ENCODE data around the gene LTA. TPM values are rescaled to one million over a fixed set of nuclear protein-coding genes. Genes with fewer than 3 reads are reported as not detected.
A peak's percentile ranks its signal among the peaks of the same experiment; 100 is the strongest.

LTA gene
- total RNA-seq, 1 experiment from 2014 or later, result 1.1 TPM

DNA sequence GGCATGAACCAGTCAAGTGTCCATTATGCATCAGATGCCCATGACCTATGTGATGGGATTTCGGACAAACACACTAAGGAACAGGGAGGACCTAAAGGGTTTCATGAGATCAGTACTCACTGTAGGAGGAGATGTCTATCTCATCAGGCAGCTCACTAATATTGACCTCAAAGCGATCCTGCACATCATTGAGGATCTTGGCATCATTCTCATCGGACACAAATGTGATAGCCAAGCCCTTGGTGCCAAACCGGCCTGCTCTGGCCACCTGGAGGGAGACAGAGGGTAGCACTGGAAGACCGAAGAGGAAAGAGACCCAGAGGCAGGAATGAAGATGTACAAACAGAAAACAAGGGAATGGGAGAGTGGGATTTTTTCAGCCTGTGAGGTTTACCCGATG is 41.4 kb upstream of the LTA start (continued):
- TF ChIP-seq, protein P1, sequence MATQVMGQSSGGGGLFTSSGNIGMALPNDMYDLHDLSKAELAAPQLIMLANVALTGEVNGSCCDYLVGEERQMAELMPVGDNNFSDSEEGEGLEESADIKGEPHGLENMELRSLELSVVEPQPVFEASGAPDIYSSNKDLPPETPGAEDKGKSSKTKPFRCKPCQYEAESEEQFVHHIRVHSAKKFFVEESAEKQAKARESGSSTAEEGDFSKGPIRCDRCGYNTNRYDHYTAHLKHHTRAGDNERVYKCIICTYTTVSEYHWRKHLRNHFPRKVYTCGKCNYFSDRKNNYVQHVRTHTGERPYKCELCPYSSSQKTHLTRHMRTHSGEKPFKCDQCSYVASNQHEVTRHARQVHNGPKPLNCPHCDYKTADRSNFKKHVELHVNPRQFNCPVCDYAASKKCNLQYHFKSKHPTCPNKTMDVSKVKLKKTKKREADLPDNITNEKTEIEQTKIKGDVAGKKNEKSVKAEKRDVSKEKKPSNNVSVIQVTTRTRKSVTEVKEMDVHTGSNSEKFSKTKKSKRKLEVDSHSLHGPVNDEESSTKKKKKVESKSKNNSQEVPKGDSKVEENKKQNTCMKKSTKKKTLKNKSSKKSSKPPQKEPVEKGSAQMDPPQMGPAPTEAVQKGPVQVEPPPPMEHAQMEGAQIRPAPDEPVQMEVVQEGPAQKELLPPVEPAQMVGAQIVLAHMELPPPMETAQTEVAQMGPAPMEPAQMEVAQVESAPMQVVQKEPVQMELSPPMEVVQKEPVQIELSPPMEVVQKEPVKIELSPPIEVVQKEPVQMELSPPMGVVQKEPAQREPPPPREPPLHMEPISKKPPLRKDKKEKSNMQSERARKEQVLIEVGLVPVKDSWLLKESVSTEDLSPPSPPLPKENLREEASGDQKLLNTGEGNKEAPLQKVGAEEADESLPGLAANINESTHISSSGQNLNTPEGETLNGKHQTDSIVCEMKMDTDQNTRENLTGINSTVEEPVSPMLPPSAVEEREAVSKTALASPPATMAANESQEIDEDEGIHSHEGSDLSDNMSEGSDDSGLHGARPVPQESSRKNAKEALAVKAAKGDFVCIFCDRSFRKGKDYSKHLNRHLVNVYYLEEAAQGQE (IDR thresholded peaks at IDR 0.05; ENCODE audit: low read depth), result no peak
- TF ChIP-seq SIN3A (IDR thresholded peaks at IDR 0.05; ENCODE audit: low read depth) (no peak), EZH2phosphoT487 (IDR thresholded peaks at IDR 0.05; ENCODE audit: borderline replicate concordance) (no peak), ZNF274 (IDR thresholded peaks at IDR 0.05; ENCODE audit: low read depth, low read length) (no peak), RAD21 (IDR thresholded peaks at IDR 0.05; ENCODE audit: low read depth) (no peak)

DNA sequence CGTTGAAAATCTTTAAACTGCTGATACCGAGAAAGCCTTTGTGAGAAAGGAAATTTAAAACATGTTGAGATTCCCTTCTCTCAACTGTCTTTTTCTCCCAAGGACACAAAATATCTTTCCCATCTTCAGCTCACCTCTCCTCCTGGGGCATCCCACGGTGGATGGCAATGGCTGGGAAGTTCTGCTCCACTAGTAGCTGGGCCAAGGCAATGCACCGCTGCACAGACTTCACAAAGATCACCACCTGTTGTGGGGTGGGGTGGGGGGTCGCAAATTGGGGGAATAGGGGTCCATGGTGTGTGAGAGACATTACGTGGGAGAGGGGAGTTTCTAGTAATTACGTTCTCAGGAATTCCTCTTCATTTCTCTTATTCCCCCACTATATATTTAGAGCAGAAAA is 40.9 kb upstream of the LTA start:
- Histone ChIP-seq H3K9me2 (ENCODE audit: insufficient read depth) (no peaks in the 10 kb centered on the region), H2AFZ (ENCODE audit: low read depth, low read length, poor library complexity, severe bottlenecking) (no peak overlapping the region), H3K9me3 (ENCODE audit: control insufficient read depth in 1 of 2, insufficient read depth in 1 of 2, low read depth in 1 of 2, low read length in 2 of 2) (no peaks in the 10 kb centered on the region), H3K9ac (ENCODE audit: low read length) (no peak overlapping the region), H3K36me3 (ENCODE audit: control insufficient read depth in 1 of 2, insufficient read depth in 2 of 2, low read length in 2 of 2) (peaks cover 48 to 57% of the 10 kb centered on the region in 2 experiments), H3K27me3 (ENCODE audit: insufficient read depth, low read length) (no peaks in the 10 kb centered on the region), H4K20me1 (ENCODE audit: insufficient read depth) (peaks cover 22% of the 10 kb centered on the region; the same call in 1 of the 2 replicates), H3K4me3 (replicated peaks in 1 of 2; ENCODE audit: low read depth in 1 of 2, low read length in 2 of 2) (no peak overlapping the region), H3K27ac (ENCODE audit: low read depth, low read length) (no peak overlapping the region), H3K4me1 (ENCODE audit: control insufficient read depth in 1 of 2, insufficient read depth in 2 of 2, low read length in 2 of 2) (no peaks in the 10 kb centered on the region), H3K4me2 (ENCODE audit: low read length) (no peak overlapping the region), H3K79me2 (ENCODE audit: insufficient read depth, low read length) (peaks cover 37% of the 10 kb centered on the region)
- DNase-seq (ENCODE audit: low read depth, low spot score), result no peak
- ChIA-PET CTCF (no interaction called here), RAD21 (ENCODE audit: low non-redundant PET in 1 of 2, low total read pairs in 2 of 2, uncharacterized antibody in 2 of 2, unreplicated experiment in 2 of 2) (no interaction called here), POLR2A (interaction anchor here (1.3 kb wide), 2 partner anchors 10 to 36 kb away, joined by 3 to 6 read pairs; partner anchors contain the start of gene DDX39B)
- intact Hi-C loops (cut with micrococcal nuclease), result no loop called here
- BruUV-seq (replicated peaks), result no TSS peak
- no peak for ATAC-seq
- TF ChIP-seq, protein P2, sequence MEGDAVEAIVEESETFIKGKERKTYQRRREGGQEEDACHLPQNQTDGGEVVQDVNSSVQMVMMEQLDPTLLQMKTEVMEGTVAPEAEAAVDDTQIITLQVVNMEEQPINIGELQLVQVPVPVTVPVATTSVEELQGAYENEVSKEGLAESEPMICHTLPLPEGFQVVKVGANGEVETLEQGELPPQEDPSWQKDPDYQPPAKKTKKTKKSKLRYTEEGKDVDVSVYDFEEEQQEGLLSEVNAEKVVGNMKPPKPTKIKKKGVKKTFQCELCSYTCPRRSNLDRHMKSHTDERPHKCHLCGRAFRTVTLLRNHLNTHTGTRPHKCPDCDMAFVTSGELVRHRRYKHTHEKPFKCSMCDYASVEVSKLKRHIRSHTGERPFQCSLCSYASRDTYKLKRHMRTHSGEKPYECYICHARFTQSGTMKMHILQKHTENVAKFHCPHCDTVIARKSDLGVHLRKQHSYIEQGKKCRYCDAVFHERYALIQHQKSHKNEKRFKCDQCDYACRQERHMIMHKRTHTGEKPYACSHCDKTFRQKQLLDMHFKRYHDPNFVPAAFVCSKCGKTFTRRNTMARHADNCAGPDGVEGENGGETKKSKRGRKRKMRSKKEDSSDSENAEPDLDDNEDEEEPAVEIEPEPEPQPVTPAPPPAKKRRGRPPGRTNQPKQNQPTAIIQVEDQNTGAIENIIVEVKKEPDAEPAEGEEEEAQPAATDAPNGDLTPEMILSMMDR (IDR thresholded peaks at IDR 0.05 in 2 of 3, conservative IDR thresholded peaks at IDR 0.05 in 1 of 3; ENCODE audit: borderline replicate concordance in 1 of 3, insufficient read depth in 1 of 3, low read depth in 2 of 3, low read length in 2 of 3), result no peak
- TF ChIP-seq POLR2AphosphoS5 (IDR thresholded peaks at IDR 0.05; ENCODE audit: low read depth, low read length) (peak; percentile 19; the same call in 1 of the 2 replicates), SRF (IDR thresholded peaks at IDR 0.05; ENCODE audit: low read depth) (no peak)
